Activated T-cell treated with anti-CD3 and anti-CD28 coated beads for 48 hours (primary cell): Measurements from ENCODE around the gene GPC3.
"Not testable (repeated sequence)": the region's sequence is repeated elsewhere in the genome, so short reads cannot be mapped to it uniquely, and the experiment has no call there.

Experiments
- DNase-seq: peaks from one replicate; pipeline ENCODE4 v3.0.0-alpha.2; 2020; ENCODE audit warnings: low read depth

The GPC3 gene

GRCh38 chrX:133926099-133926498, 59.3 kb downstream of the GPC3 start:
- no peak for DNase-seq

GRCh38 chrX:133924548-133924947, 60.8 kb downstream of the GPC3 start:
- DNase-seq, result no peak

GRCh38 chrX:133923548-133923947, 61.8 kb downstream of the GPC3 start:
- no peak for DNase-seq

GRCh38 chrX:133923113-133923512, 62.3 kb downstream of the GPC3 start:
- DNase-seq, result no peak

GRCh38 chrX:133922390-133922771, 63.0 kb downstream of the GPC3 start:
- no peak for DNase-seq

GRCh38 chrX:133921764-133922389, 63.5 kb downstream of the GPC3 start:
- DNase-seq, result peak; percentile 20

- no peak for DNase-seq
Observed at GRCh38 chrX:133921086-133921485, 64.3 kb downstream of the GPC3 start.

GRCh38 chrX:133918361-133918771, 67.0 kb downstream of the GPC3 start:
- DNase-seq, result no peak

GRCh38 chrX:133916984-133917722, 68.2 kb downstream of the GPC3 start:
- no peak for DNase-seq

GRCh38 chrX:133913658-133914388, 71.6 kb downstream of the GPC3 start:
- no peak for DNase-seq

- no peak for DNase-seq
Observed at GRCh38 chrX:133913009-133913408, 72.4 kb downstream of the GPC3 start.

- no peak for DNase-seq
Observed at GRCh38 chrX:133911825-133912495, 73.4 kb downstream of the GPC3 start.

GRCh38 chrX:133910539-133910938, 74.9 kb downstream of the GPC3 start:
- no peak for DNase-seq

- no peak for DNase-seq
Observed at GRCh38 chrX:133909888-133910287, 75.5 kb downstream of the GPC3 start.

- DNase-seq, result no peak
Observed at GRCh38 chrX:133908223-133908955, 77.0 kb downstream of the GPC3 start.

- DNase-seq, result no peak
Observed at GRCh38 chrX:133907606-133908005, 77.8 kb downstream of the GPC3 start.

- no peak for DNase-seq
Observed at GRCh38 chrX:133905305-133905704, 80.1 kb downstream of the GPC3 start.

GRCh38 chrX:133897593-133898163, 87.7 kb downstream of the GPC3 start:
- DNase-seq, result no peak

GRCh38 chrX:133892337-133892736, 93.1 kb downstream of the GPC3 start:
- no peak for DNase-seq

- DNase-seq, result no peak
Observed at GRCh38 chrX:133888984-133889383, 96.4 kb downstream of the GPC3 start.

- DNase-seq, result not testable (repeated sequence)
Observed at GRCh38 chrX:133888084-133888483, 97.3 kb downstream of the GPC3 start.
